ENCODE data around the gene PRUNE2.
"Not testable (repeated sequence)": the region's sequence is repeated elsewhere in the genome, so short reads cannot be mapped to it uniquely, and the experiment has no call there.

PRUNE2 gene

GRCh38 chr9:76756941-76757673 is 148.8 kb downstream of the PRUNE2 start:
- no peak for TF ChIP-seq CTCF (conservative IDR thresholded peaks at IDR 0.05; ENCODE audit: low read depth, low read length)
- H3K4me3 ChIP-seq (ENCODE audit: low read length), result no peak overlapping the region
- no peak for DNase-seq (ENCODE audit: low read depth)

- peak; percentile 11 for TF ChIP-seq CTCF (conservative IDR thresholded peaks at IDR 0.05; ENCODE audit: low read depth, low read length)
- DNase-seq (ENCODE audit: low read depth), result no peak
- H3K4me3 ChIP-seq (ENCODE audit: low read length), result no peak overlapping the region
These were observed 149.7 kb downstream of the PRUNE2 start for GRCh38 chr9:76756268-76756640.

GRCh38 chr9:76751001-76751400 is 154.9 kb downstream of the PRUNE2 start:
- DNase-seq (ENCODE audit: low read depth), result no peak
- no peak overlapping the region for H3K4me3 ChIP-seq (ENCODE audit: low read length)
- TF ChIP-seq CTCF (conservative IDR thresholded peaks at IDR 0.05; ENCODE audit: low read depth, low read length), result no peak

GRCh38 chr9:76744336-76744735 is 161.6 kb downstream of the PRUNE2 start:
- no peak for TF ChIP-seq CTCF (conservative IDR thresholded peaks at IDR 0.05; ENCODE audit: low read depth, low read length)
- no peak overlapping the region for H3K4me3 ChIP-seq (ENCODE audit: low read length)
- DNase-seq (ENCODE audit: low read depth), result no peak

GRCh38 chr9:76743931-76744330 is 162.0 kb downstream of the PRUNE2 start:
- no peak for DNase-seq (ENCODE audit: low read depth)
- TF ChIP-seq CTCF (conservative IDR thresholded peaks at IDR 0.05; ENCODE audit: low read depth, low read length), result no peak
- no peak overlapping the region for H3K4me3 ChIP-seq (ENCODE audit: low read length)

GRCh38 chr9:76742890-76743289 is 163.0 kb downstream of the PRUNE2 start:
- H3K4me3 ChIP-seq (ENCODE audit: low read length); DNase-seq (ENCODE audit: low read depth): not testable (repeated sequence)

- no peak overlapping the region for H3K4me3 ChIP-seq (ENCODE audit: low read length)
- DNase-seq (ENCODE audit: low read depth), result no peak
- no peak for TF ChIP-seq CTCF (conservative IDR thresholded peaks at IDR 0.05; ENCODE audit: low read depth, low read length)
These were observed 164.4 kb downstream of the PRUNE2 start for GRCh38 chr9:76741524-76741923.

All from retinal pigment epithelial cell (primary cell).